GM18951 (cell line): ENCODE data around the gene MDGA2.

Experiments
- POLR2A ChIP-seq: IDR thresholded peaks from 4 replicates; pipeline ENCODE4 v1.6.1; 2011; ENCODE audit warnings: mild to moderate bottlenecking; ENCODE audit not compliant: insufficient read length, insufficient read depth; ENCODE audit errors: extremely low read depth
- in situ Hi-C: fragments of 300-500 bp; cut with MboI; formaldehyde crosslinking; loops from one replicate; pipeline ENCODE4 v1.12.0; 2022; ENCODE audit warnings: low sequenced_read_pairs, mixed read lengths, inconsistent platforms; ENCODE audit not compliant: unreplicated experiment

Gene MDGA2

DNA sequence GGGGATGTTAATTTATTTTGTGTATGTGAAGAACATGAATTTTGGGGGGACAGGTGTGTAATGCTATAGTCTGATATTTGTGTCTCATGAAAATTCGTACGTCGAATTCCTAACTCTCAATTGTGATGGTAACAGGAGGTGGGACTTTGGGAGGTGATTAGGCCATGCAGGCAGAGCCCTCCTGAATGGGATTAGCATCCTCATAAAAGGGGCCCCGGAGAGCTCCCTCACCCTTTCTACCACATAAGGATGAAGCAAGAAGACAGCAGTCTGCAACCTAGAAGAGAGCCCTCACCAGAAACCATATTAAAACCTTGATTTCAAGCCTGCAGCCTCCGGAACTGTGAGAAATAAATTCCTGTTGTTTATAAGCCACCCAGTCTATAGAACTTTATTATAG, 165.4 kb downstream of the MDGA2 start:
- in situ Hi-C loops: no loop called here

DNA sequence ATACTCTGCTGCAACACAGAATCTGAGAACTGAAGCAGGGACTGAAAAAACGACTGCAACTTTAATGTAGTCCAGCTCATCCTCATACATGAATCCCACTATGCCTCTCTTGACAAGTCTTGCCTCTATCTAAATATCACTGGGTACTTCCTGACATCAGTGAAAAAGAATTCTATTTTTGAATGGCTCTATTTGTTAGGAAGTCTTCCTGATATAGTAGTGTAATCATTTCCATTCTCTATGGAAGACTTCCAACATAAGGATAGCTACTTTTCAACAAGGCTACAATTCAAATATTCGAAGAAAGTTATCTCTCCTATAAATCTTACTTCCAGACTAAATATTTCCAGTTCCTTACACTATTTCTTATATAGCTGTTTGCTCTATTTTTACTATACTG, 167.5 kb downstream of the MDGA2 start:
- in situ Hi-C loops: no loop called here
- TF ChIP-seq POLR2A: no peak

More for the DNA sequence above, 165.4 kb downstream of the MDGA2 start:
- no peak for TF ChIP-seq POLR2A

DNA sequence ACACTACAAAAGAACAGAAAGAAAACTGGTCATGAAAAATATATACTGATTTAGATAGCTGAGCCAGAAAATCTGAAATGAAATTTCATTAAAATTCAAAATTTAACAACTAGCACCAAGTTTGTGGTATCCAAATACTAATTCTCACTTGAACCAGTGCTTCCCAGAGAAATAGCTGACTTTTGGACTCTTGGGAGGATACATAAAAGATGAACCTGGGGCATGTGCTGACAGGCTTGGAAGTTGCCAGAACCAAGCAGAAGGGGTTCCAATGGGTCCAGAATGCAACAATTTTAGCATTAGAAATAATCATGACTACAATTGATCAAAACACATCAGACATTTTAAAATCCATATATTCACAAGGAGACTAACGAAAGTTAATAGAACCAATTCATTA, 175.0 kb downstream of the MDGA2 start:
- TF ChIP-seq POLR2A: no peak
- in situ Hi-C loops: no loop called here

DNA sequence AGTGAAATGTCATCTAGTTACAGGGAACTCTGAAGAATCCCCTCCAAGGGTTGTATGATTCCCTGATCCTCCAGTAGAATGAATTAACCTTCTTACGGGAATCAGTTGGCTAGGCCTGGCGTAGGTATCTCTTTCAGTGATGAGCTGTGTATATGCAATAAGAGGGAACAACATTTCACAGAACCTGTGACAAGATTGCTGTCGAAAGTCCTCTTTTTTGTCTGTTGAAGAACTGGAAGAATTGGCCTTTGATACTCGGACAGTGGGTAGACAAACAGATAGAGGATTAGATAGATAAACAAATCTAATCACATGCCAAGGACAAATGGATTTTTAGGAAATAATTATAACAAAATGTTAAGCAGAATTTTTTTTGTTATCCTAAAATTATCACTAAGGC, 184.6 kb downstream of the MDGA2 start:
- in situ Hi-C loops: no loop called here
- TF ChIP-seq POLR2A: no peak

DNA sequence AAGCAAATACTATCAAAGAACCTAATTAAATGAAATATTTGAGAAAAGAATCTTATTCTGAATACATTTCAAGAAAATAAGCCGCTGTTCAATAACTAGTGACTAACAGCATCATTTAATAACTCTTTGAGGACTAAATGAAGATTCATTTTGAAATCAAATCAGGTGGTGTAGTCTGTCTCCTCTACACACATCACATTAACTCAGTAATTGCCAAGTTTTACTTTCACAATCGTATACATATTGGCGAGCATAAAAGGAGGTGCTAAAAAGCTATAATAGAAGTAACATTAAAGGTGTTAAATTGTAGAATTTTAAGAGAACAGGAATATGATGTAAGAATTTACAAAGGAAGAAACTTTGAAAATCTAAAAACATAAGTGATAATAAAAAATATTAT, 185.1 kb downstream of the MDGA2 start:
- no peak for TF ChIP-seq POLR2A
- in situ Hi-C loops: no loop called here

DNA sequence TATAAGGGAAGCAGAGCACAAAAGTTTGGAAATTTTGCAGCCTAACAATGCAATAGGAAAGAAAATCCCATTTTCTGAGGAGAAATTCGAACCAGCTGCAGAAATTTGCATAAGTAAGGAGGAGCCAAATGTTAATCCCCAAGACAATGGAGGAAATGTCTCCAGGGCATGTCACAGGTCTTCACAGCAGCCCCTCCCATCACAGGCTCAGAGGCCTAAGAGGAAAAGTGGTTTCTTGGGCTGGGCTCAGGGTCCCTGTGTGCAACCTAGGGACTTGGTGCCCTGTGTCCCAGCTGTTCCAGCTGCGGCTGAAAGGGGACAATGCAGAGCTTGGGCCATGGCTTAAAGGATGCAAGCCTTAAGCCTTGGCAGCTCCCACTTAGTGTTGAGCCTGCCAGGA, 190.0 kb downstream of the MDGA2 start:
- no peak for TF ChIP-seq POLR2A

DNA sequence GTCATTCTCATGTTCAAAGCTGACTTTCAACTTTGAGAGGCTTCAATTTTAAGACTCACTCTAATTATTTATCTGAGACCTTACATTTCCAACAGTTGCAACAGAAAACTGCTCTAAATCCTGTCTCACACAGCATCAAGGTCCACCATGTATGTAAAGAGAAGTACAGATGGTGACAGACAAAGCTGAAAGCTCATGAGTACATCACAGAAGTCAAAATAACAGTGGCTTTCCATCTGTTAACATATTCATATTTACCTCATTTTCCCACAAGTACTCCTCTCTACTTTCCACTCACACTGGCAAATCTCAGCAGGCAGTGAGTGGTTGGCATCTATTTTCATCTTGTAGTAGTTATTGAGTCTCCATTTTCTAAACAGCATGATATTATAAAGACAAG, 192.0 kb downstream of the MDGA2 start:
- in situ Hi-C loops: no loop called here
- no peak for TF ChIP-seq POLR2A

More for the DNA sequence above, 190.0 kb downstream of the MDGA2 start:
- in situ Hi-C loops: no loop called here

DNA sequence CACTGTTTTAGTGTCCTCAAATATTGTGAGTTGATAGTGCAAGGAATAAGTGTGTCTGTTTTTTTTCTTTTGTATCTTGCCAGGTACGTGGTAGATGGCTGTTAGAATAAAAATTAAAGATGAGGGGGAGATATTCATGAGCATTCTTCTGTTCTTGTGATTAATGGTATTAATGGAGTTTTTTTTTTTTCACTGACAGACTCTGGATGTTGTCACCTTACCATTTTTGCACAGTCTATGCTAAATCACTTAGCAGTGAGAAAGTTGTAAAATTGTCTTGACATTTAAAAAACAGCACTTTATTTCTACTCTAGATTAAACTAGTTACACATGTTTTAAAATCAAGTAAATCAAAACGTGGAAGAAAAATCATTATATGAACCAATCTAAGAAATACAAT, 204.3 kb downstream of the MDGA2 start:
- no peak for TF ChIP-seq POLR2A
- in situ Hi-C loops: no loop called here

DNA sequence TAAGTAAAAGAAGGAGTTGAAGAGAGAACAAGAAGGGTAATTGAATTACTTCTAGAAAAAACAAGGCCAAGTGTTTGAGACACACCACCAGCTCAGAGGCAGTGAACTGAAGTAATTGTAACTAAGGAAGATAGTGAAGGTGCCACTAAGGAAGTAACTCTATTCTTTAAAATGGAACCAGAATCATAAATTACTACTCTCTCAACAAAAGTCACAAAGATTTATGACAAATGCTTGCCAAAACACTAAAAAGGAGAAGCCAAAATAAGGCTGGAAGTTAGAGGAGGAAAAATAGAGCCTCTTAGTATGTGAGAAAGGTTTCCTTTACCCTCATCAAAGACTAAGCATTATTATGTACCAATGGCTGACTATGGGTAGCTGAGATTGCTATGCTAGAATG, 208.5 kb downstream of the MDGA2 start:
- in situ Hi-C loops: no loop called here
- TF ChIP-seq POLR2A: no peak

DNA sequence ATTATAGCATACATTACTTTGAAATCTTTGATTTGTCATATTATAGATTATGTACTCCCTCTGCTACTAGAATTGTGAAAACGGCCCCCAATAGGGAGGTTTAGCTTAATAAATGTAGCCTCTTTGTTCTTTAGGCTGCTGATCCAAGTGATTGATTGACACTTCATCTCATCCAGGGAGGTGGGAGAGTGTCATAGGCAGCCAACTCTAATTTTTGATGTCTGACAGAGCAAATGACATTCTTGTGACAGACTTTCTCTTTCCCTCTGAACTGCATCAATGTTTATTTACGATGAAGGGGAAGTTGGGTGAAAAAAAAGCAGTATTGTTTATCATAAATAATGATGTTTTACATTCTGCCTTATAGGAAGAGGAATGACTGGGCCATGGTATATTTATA, 221.4 kb downstream of the MDGA2 start:
- no peak for TF ChIP-seq POLR2A
- in situ Hi-C loops: no loop called here

DNA sequence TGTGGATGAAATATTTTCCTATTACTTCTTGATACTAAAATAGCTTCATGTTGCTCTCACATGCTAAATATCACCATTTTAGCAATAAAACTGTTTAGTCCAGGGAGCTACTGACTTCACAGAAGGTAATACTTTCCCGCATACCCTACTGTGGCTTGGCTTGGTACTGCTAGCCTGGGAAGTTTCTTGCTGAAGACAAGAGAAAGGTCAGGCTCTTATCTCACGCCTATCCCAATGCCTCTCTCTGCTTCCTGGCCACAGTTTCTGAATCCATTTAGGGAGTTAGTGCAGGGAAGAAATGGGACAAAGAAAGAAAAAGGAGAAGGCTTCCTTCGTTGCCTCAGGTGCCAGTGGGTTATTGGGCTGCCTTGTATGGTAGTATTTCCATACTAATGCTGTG, 228.3 kb downstream of the MDGA2 start:
- in situ Hi-C loops: no loop called here
- no peak for TF ChIP-seq POLR2A

DNA sequence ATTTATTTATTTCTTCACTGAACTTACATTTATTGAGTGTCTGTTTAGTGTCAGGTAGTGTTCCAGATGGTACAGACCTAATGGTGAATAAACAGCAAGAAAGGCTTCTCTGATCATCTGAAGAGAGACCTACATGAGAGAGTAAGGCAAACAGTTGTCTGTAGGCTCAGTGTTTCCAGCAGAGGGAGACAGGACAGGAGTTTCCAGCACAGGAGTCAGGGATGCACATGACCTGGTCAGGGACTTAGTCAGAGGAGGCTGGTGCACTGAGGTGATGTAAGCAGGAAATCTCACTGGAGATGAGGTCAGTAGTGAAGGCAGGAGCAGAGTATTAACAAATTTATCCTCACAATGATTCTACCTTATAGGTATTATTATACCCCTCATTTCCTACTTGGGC, 233.2 kb downstream of the MDGA2 start:
- TF ChIP-seq POLR2A: no peak
- in situ Hi-C loops: no loop called here

DNA sequence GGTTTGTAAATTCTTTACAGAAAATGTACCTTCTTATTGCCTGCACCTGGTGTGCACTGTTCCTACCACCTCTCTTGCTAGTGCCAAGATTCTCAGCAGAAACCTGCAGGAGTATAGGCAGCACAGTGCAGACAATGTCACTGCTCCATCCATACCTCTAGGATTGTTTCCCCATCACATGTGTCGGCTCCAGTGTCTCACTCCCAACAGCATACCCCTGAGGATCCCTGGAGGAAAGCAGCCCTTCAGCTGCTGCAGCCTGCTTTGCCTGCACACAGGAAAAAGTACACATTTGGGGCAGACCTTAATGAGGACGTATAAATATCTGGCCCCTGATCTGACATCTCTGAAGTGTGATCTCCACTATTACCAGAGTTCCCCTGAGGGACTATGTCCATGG, 235.5 kb downstream of the MDGA2 start:
- TF ChIP-seq POLR2A: no peak
- in situ Hi-C loops: no loop called here

DNA sequence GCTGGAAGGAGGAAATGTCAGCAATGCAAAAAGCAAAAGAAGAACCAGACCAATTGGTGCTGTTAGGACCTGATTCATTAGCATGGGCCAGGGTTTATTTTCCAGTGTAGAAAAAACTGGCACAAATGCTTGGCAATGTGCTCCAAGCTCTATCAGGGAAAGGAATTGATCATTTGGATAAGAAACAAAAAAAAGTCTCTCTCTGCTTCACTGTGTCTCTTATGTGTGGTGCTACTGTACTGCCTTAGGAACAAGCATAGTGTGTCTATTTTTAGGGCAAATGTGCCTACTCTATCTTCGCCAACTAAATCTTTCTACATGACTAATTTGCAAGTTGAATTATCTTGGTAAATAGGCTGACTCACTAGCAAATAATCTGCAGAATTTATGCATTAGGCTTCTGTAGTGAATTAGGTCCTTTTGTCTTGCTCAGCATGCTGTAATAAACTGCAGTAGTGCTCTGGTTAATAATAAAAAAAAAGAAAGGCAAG, 236.7 kb downstream of the MDGA2 start:
- no peak for TF ChIP-seq POLR2A
- in situ Hi-C loops: no loop called here

DNA sequence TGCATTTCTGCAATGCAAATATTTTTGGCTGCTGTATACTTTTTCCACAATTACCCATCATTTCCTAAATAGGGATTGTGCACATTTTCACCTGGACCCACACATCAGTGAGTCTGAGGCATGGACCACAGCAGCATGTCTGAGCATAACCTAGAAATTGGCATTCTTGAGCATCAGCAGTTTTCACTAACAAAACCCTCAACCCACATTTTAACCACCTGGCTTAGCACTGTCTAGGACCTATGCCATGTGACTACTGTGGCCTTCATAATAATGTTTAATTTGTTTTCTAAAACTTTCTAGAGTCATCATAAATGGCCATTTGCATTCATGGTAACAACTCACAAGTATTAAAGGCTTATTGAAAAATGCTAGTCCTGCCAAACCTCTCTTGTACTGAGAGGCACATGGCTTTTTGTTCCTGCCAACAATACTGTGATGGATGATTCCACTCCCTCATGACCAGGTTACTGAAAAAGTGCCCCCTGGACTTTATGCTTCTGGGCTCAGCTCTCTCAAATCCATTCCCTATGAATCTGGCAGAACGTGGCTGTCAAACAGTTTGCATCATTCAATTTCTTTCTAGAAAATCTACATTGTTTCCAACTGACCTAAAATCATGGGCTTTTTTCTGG, 240.0 kb downstream of the MDGA2 start:
- no peak for TF ChIP-seq POLR2A
- in situ Hi-C loops: no loop called here

DNA sequence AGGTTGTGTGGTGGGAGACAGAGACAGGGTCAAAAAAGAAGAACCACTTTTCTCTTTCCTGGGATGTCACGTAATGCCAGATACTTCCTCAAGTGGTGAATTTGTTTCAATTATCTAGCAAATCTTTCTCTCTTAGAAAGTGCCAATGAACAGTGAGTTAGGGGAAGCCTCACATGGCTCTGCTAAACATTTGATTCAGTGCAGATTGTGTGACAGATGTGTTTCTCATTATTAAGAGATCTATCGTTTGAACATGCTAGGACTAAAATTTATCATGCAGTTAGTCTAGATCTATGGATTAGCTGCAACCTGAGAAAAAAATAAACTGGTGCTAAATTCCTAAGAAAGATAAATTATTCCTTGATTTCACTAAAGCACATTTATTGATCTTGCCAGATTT, 247.8 kb downstream of the MDGA2 start:
- in situ Hi-C loops: no loop called here
- no peak for TF ChIP-seq POLR2A
